HEK293 (cell line): ENCODE data around the gene ASPSCR1.

Experiments
- CTCF ChIA-PET: fragments of 350-600 bp; formaldehyde crosslinking; extraction: SDS; loops from one replicate; lab custom pipeline; 2021; ENCODE audit warnings: antibody characterized with exemption; lab: Yijun Ruan, JAX
- POLR2A ChIA-PET: fragments of 300-600 bp; formaldehyde crosslinking; extraction: SDS; loops from one replicate; lab custom pipeline; 2020; ENCODE audit warnings: antibody characterized with exemption, inconsistent platforms; lab: Yijun Ruan, JAX
- H3K27ac ChIP-seq: fragments of 200-500 bp; sonication (Bioruptor generic); 2 replicates; pipeline ENCODE4 v1.5.1; 2014; ENCODE audit warnings: low read depth, low read length, control low read depth, inconsistent platforms; ENCODE audit errors: extremely low read depth
- H3K36me3 ChIP-seq, 2 experiments: fragments of 200-500 bp in 1 of 2; sonication (Bioruptor generic) in 1 of 2; 1 replicate in 1 of 2; 2 replicates in 1 of 2; pipeline ENCODE4 v1.5.1; 2014 to 2017; ENCODE audit warnings: inconsistent platforms in 2 of 2, low read length in 2 of 2; ENCODE audit not compliant: control insufficient read depth in 2 of 2, insufficient read depth in 1 of 2
- H3K4me1 ChIP-seq: fragments of 200-500 bp; sonication (Bioruptor generic); 2 replicates; pipeline ENCODE4 v1.5.1; 2014; ENCODE audit warnings: mild to moderate bottlenecking, low read length, inconsistent platforms; ENCODE audit not compliant: control insufficient read depth, insufficient read depth
- H3K4me3 ChIP-seq: 2 replicates; pipeline ENCODE4 v1.5.1; 2011; ENCODE audit warnings: low read depth, mild to moderate bottlenecking, control low read depth, low read length, moderate library complexity
- H3K9me3 ChIP-seq: fragments of 200-500 bp; sonication (Bioruptor generic); 2 replicates; pipeline ENCODE4 v1.5.1; 2014; ENCODE audit warnings: low read depth, low read length, inconsistent platforms; ENCODE audit not compliant: control insufficient read depth, insufficient read depth
- HOXC10 ChIP-seq: sonication (generic); formaldehyde crosslinking; IDR thresholded peaks from 2 replicates; pipeline ENCODE4 v1.8.1; 2023; ENCODE audit warnings: mild to moderate bottlenecking, missing genetic modification reagents
- PRDM1 ChIP-seq: fragments of 450-650 bp; formaldehyde crosslinking; IDR thresholded peaks from 2 replicates; pipeline ENCODE4; 2016; ENCODE audit warnings: missing biosample characterization, missing genetic modification characterization
- PRDM4 ChIP-seq: fragments of 450-650 bp; formaldehyde crosslinking; IDR thresholded peaks from 2 replicates; pipeline ENCODE4 v1.5.1; 2017; ENCODE audit warnings: missing biosample characterization, missing genetic modification characterization
- SALL2 ChIP-seq: fragments of 450-650 bp; formaldehyde crosslinking; IDR thresholded peaks from 2 replicates; pipeline ENCODE4 v1.5.0; 2017; ENCODE audit warnings: missing biosample characterization, mild to moderate bottlenecking, missing genetic modification characterization, borderline replicate concordance
- ZBTB10 ChIP-seq: fragments of 450-650 bp; formaldehyde crosslinking; IDR thresholded peaks from 2 replicates; pipeline ENCODE4 v1.5.1; 2016; ENCODE audit warnings: missing biosample characterization, missing genetic modification characterization
- ZBTB44 ChIP-seq: fragments of 450-650 bp; IDR thresholded peaks from 2 replicates; pipeline ENCODE4 v1.5.1; 2018; ENCODE audit warnings: missing biosample characterization, mild to moderate bottlenecking, missing genetic modification characterization
- ZFP3 ChIP-seq: fragments of 450-650 bp; formaldehyde crosslinking; IDR thresholded peaks from 2 replicates; pipeline ENCODE4 v1.5.1; 2016; ENCODE audit warnings: low read depth, missing biosample characterization, missing genetic modification characterization
- ZFP41 ChIP-seq: fragments of 450-650 bp; formaldehyde crosslinking; IDR thresholded peaks from 2 replicates; pipeline ENCODE4 v1.5.1; 2016; ENCODE audit warnings: missing biosample characterization, missing genetic modification characterization, borderline replicate concordance
- ZNF202 ChIP-seq: fragments of 450-650 bp; formaldehyde crosslinking; IDR thresholded peaks from 2 replicates; pipeline ENCODE4 v1.5.1; 2016; ENCODE audit warnings: missing biosample characterization, missing genetic modification characterization, borderline replicate concordance
- ZNF514 ChIP-seq: fragments of 450-650 bp; formaldehyde crosslinking; IDR thresholded peaks from 2 replicates; pipeline ENCODE4 v1.5.1; 2016; ENCODE audit warnings: missing biosample characterization, missing genetic modification characterization
- ZNF548 ChIP-seq: fragments of 450-650 bp; formaldehyde crosslinking; IDR thresholded peaks from 2 replicates; pipeline ENCODE4 v1.5.1; 2016; ENCODE audit warnings: missing biosample characterization, missing genetic modification characterization
- ZNF785 ChIP-seq: fragments of 450-650 bp; formaldehyde crosslinking; IDR thresholded peaks from 2 replicates; pipeline ENCODE4 v1.5.1; 2016; ENCODE audit warnings: missing biosample characterization, missing genetic modification characterization
- ZXDB ChIP-seq: fragments of 450-650 bp; formaldehyde crosslinking; IDR thresholded peaks from 2 replicates; pipeline ENCODE4 v1.5.1; 2016; ENCODE audit warnings: missing biosample characterization, missing genetic modification characterization

ASPSCR1 gene

GRCh38 chr17:82039695-82040299, 62.4 kb downstream of the ASPSCR1 start:
- CTCF ChIA-PET = interaction anchor here (0.6 to 7.2 kb wide), 3 partner anchors 10 to 114 kb away, joined by 3 to 42 read pairs (median 12); partner anchors contain the start of genes CENPX and LRRC45
- Histone ChIP-seq H3K27ac (no peak overlapping the region), H3K4me1 (peaks cover 10% of the 10 kb centered on the region), H3K36me3 (peaks cover 0 to 19% of the 10 kb centered on the region in 2 experiments; a peak in 1 of 3 replicates), H3K4me3 (no peak overlapping the region), H3K9me3 (no peaks in the 10 kb centered on the region)
- POLR2A ChIA-PET = interaction anchor here (0.6 to 2.7 kb wide), 4 partner anchors 16 to 185 kb away, joined by 3 to 96 read pairs (median 6); partner anchors contain the start of genes GPS1 and RFNG
- no peak for TF ChIP-seq PRDM4 (tag by site-specific recombination)
- TF ChIP-seq SALL2 (tag by site-specific recombination) = no peak
- TF ChIP-seq HOXC10 (CRISPR knock-in tag) = no peak
- no peak for TF ChIP-seq ZBTB44 (tag by site-specific recombination)
- TF ChIP-seq ZNF514 = no peak
- no peak for TF ChIP-seq ZNF548 (tag by site-specific recombination)
- no peak for TF ChIP-seq ZFP41 (tag by site-specific recombination)
- TF ChIP-seq ZNF785 (tag by site-specific recombination) = no peak

- ChIA-PET CTCF (interaction anchor here (0.6 to 2.5 kb wide), 5 partner anchors 11 to 269 kb away, joined by 3 to 12 read pairs (median 3); no protein-coding TSS in a partner anchor), POLR2A (interaction anchor here (1.4 to 1.8 kb wide), 2 partner anchors 10 to 19 kb away, joined by 3 to 4 read pairs; partner anchors contain the start of gene RAC3)
- Histone ChIP-seq H3K9me3 (no peaks in the 10 kb centered on the region), H3K4me3 (no peak overlapping the region)
- TF ChIP-seq ZFP3 (tag by site-specific recombination) (no peak), ZNF202 (no peak), PRDM1 (no peak), ZNF548 (tag by site-specific recombination) (no peak), ZBTB10 (tag by site-specific recombination) (no peak), ZXDB (tag by site-specific recombination) (no peak), PRDM4 (tag by site-specific recombination) (no peak)
- TF ChIP-seq, all 188 proteins: peak for 0
- Histone ChIP-seq H3K36me3 (peaks cover 0 to 8% of the 10 kb centered on the region in 2 experiments; a peak in 1 of 3 replicates), H3K4me1 (peaks cover 5% of the 10 kb centered on the region; the same call in 1 of the 2 replicates), H3K27ac (no peak overlapping the region)
Observed at GRCh38 chr17:82041144-82041814, 63.9 kb downstream of the ASPSCR1 start.
